ENCODE measurements around the gene CNOT11.

DNA sequence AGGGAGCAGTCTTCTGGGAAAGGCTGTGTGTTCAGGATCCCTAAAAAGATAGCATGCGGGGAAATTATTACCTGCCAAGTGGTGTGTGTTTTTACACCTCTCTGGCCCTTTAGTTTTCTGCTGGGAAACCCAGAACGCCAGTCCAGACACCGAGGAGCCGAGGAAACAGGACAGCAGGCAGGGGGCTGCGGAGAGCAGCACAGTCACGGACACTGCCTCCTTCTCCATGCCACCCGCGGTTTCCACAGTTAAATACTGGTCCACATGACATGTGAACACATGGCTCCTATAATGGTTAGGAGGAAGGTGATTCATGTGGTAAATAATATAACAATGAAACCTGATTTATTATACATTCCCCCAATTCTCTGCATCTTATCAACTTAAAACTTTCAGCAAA, 20.4 kb downstream of the CNOT11 start:
- TF ChIP-seq, protein P1, sequence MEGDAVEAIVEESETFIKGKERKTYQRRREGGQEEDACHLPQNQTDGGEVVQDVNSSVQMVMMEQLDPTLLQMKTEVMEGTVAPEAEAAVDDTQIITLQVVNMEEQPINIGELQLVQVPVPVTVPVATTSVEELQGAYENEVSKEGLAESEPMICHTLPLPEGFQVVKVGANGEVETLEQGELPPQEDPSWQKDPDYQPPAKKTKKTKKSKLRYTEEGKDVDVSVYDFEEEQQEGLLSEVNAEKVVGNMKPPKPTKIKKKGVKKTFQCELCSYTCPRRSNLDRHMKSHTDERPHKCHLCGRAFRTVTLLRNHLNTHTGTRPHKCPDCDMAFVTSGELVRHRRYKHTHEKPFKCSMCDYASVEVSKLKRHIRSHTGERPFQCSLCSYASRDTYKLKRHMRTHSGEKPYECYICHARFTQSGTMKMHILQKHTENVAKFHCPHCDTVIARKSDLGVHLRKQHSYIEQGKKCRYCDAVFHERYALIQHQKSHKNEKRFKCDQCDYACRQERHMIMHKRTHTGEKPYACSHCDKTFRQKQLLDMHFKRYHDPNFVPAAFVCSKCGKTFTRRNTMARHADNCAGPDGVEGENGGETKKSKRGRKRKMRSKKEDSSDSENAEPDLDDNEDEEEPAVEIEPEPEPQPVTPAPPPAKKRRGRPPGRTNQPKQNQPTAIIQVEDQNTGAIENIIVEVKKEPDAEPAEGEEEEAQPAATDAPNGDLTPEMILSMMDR (conservative IDR thresholded peaks at IDR 0.05; ENCODE audit: low read depth, low read length) = no peak
- no peak for TF ChIP-seq EZH2 (IDR thresholded peaks at IDR 0.05; ENCODE audit: borderline replicate concordance, low read depth, low read length, poor library complexity, severe bottlenecking)

Measured in A673 (cell line).